Esophagus squamous epithelium (tissue), 5 donors: ENCODE results near the gene OPCML. TPM values are rescaled to one million over a fixed set of nuclear protein-coding genes. Genes with fewer than 3 reads are reported as not detected.

Experiments
- DNase-seq: peaks from one replicate; lab custom pipeline; 2025; lab: John Stamatoyannopoulos, UW
- H3K27ac ChIP-seq, 4 donors: fragments of 200-600 bp; sonication (generic); one replicate each; pipeline ENCODE4 v1.5.1; 2016 to 2019; ENCODE audit warnings: mild to moderate bottlenecking in 1 of 4
- H3K27me3 ChIP-seq, 4 donors: fragments of 200-600 bp; sonication (generic); 1 replicate in 3 of 4; 2 replicates in 1 of 4; pipeline versions ENCODE4 v1.5.1 to v1.6.0; 2017 to 2021; ENCODE audit warnings: antibody characterized with exemption in 1 of 4
- H3K36me3 ChIP-seq, 3 donors: fragments of 200-600 bp; sonication (generic); one replicate each; pipeline ENCODE4 v1.5.1; 2016 to 2019
- H3K4me1 ChIP-seq, 3 donors: fragments of 200-600 bp; sonication (generic); one replicate each; pipeline ENCODE4 v1.5.1; 2017 to 2019
- H3K4me3 ChIP-seq, 4 donors: fragments of 200-600 bp; sonication (generic); 1 replicate in 3 of 4; 2 replicates in 1 of 4; pipeline ENCODE4 v1.5.1; 2016 to 2019; ENCODE audit warnings: mild to moderate bottlenecking in 2 of 4, moderate library complexity in 1 of 4
- H3K9me3 ChIP-seq, 3 donors: fragments of 200-600 bp; sonication (generic); one replicate each; pipeline ENCODE4 v1.5.1; 2016 to 2019
- CTCF ChIP-seq, 6 experiments: fragments of 450-650 bp in 4 of 6; fragments of 200-600 bp in 2 of 6; sonication (generic) in 2 of 6; IDR thresholded peaks; one replicate each; pipeline ENCODE4 v1.5.1; 2016 to 2019; ENCODE audit warnings: antibody characterized with exemption in 6 of 6, mild to moderate bottlenecking in 4 of 6, moderate library complexity in 4 of 6
- POLR2A ChIP-seq, 4 donors: fragments of 450-650 bp; IDR thresholded peaks; one replicate each; pipeline ENCODE4 v1.6.1; 2017; ENCODE audit warnings: antibody characterized with exemption in 4 of 4, mild to moderate bottlenecking in 4 of 4, moderate library complexity in 3 of 4
- WGBS, 2 donors: methylation state at CpG; one replicate each; pipeline ENCODE4 v1.1.5; 2018; 5-methylcytosine and 5-hydroxymethylcytosine counted together
- intact Hi-C: fragments of 100-400 bp; cut with DNase I; formaldehyde crosslinking; loops from one replicate; pipeline ENCODE4 v1.15.0; 2022
- total RNA-seq, 4 donors: library from RNA; depleted of rRNA; stranded (reverse); fragments of >200 nt; gene quantifications; one replicate each; pipeline ENCODE4 v1.1.0, GENCODE V29; 2016
- donor health status: DM: yes; HTN: yes; CAD: no.

Gene OPCML
- total RNA-seq, 4 donors from 2014 or later, result under 0.01 TPM; not detected in 3

GRCh38 chr11:132486060-132486459, 1046.2 kb downstream of the OPCML start:
- no peaks in the 10 kb centered on the region for H3K4me1 ChIP-seq
- peaks cover 0 to 28% (median 4%) of the 10 kb centered on the region in 3 donors for H3K9me3 ChIP-seq
- H3K27me3 ChIP-seq, result no peaks in the 10 kb centered on the region
- no peak for DNase-seq
- H3K36me3 ChIP-seq, result no peaks in the 10 kb centered on the region
- 60 to 92% methylated on average over 1 of the region's 1 CpG for WGBS, 2 donors
- TF ChIP-seq CTCF (IDR thresholded peaks at IDR 0.05) (no peak), POLR2A (IDR thresholded peaks at IDR 0.05) (no peak)
- intact Hi-C loops, result no loop called here
- no peak overlapping the region for H3K4me3 ChIP-seq
- no peak overlapping the region for H3K27ac ChIP-seq

DNA sequence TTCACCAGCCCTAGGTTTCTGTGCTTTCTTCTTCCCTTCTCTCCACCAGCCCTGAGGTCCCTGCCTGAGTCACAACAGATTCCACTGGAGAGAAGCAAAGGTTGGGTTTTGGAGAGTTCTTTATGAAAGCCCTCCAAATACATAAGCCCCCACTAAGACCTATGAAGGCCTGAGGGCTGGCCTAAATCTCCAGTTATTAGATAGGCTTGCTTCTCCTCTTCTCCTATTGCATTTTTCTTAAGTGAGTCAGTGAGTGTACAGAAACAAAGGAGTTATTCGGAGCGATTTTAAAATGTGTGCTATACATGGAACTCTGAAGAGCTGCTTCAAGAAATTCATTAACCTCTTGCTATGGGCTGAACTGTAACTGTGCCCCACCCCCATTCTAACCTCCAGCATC, 1057.3 kb downstream of the OPCML start:
- Histone ChIP-seq H3K27ac (no peak overlapping the region), H3K4me1 (no peaks in the 10 kb centered on the region), H3K36me3 (no peaks in the 10 kb centered on the region), H3K27me3 (no peaks in the 10 kb centered on the region), H3K4me3 (no peak overlapping the region), H3K9me3 (no peaks in the 10 kb centered on the region)
- DNase-seq, result no peak
- intact Hi-C loops, result no loop called here
- 71 to 78% methylated on average over 2 of the region's 2 CpGs for WGBS, 2 donors
- TF ChIP-seq CTCF (IDR thresholded peaks at IDR 0.05), result no peak

DNA sequence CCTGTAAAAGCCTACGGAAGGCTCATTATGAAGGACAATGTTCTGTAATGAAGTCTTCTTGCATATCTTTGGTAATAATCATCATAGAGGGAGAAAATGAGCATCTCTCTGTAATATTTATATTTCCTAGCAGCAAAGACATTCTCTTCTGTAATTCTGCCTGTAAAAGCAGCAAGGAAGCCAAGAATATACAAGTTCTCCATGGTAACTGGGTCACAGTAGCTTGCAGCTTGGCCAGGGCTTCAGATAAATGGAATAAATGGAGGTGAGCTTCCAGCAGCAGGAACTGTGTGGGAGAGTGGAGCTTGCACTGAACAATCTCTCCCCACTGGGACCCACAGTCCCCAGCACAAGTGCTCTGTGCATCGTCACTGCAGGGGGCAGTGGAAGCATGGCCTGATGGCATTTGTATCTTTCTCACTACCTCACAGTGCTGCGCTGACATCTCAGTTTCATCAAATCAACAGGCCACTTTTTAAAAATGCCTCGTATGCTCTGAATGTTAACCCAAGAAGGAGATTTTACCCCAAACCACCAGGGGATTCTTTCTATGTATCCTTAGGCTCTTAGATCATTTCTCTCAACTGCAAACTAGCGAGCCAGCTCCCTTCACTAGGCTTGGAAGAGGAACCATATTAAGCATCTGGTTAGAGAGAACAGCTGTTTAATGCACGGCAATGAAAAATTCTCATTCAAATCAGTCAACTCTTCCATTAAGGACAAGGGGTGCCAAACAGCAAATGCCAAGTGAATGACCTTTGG, 1059.7 kb downstream of the OPCML start:
- no peak overlapping the region for H3K27ac ChIP-seq
- H3K36me3 ChIP-seq, result no peaks in the 10 kb centered on the region
- WGBS, 2 donors, result 51 to 60% methylated on average over 2 to 5 of the region's 6 CpGs
- no peak for DNase-seq
- TF ChIP-seq CTCF (IDR thresholded peaks at IDR 0.05) (no peak), POLR2A (IDR thresholded peaks at IDR 0.05) (no peak)
- H3K4me3 ChIP-seq, result no peak overlapping the region
- intact Hi-C loops, result no loop called here
- no peaks in the 10 kb centered on the region for H3K27me3 ChIP-seq
- no peaks in the 10 kb centered on the region for H3K4me1 ChIP-seq
- no peaks in the 10 kb centered on the region for H3K9me3 ChIP-seq

DNA sequence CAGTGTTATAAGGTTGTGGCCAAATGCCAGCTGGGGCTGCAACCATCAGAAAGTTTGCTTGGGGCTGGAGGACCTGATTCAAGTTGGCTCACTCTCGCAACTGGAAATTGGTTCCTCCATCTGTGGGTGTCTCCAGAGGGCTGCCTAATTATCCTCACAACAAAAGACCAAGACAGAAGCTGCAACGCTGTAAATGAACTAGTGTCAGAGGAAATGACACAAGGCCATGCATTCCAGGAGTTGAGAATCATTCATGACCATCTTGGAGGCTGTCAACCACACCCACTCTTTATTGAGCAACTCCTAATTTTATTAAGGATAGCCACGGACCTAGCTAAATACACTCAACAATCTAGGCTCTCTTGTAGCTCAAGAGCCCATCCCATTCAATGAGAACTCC, 1060.8 kb downstream of the OPCML start:
- no peak overlapping the region for H3K27ac ChIP-seq
- no peak for DNase-seq
- no peaks in the 10 kb centered on the region for H3K27me3 ChIP-seq
- no peaks in the 10 kb centered on the region for H3K36me3 ChIP-seq
- no peaks in the 10 kb centered on the region for H3K9me3 ChIP-seq
- H3K4me3 ChIP-seq, result no peak overlapping the region
- intact Hi-C loops, result no loop called here
- TF ChIP-seq CTCF (IDR thresholded peaks at IDR 0.05) (no peak), POLR2A (IDR thresholded peaks at IDR 0.05) (no peak)
- H3K4me1 ChIP-seq, result no peaks in the 10 kb centered on the region
- WGBS, 2 donors, result 34 to 67% methylated on average over 1 to 2 of the region's 3 CpGs

DNA sequence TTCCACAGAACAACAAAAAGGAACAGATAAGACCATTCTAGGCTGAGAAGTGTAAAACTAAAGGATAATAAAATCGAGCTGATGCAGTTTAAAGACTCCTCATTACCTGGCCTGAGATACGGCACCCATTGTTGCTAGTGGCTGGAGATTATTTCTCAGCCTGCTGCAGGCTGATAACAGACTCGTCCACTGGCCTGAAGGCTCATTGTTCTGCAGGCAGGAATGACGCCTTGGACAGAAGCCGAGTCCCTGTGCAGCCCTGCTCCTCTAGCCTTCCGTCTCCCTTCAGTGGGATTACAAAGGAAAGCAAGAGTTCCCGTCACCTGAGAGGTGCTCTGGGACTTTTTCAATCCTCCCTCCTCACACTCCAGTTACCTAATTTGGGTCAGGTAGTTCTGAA, 1065.3 kb downstream of the OPCML start:
- Histone ChIP-seq H3K4me1 (no peaks in the 10 kb centered on the region), H3K27ac (no peak overlapping the region), H3K27me3 (no peaks in the 10 kb centered on the region), H3K9me3 (no peaks in the 10 kb centered on the region), H3K36me3 (no peaks in the 10 kb centered on the region), H3K4me3 (no peak overlapping the region)
- intact Hi-C loops, result no loop called here
- 41 to 52% methylated on average over 7 of the region's 7 CpGs for WGBS, 2 donors
- DNase-seq, result no peak
- TF ChIP-seq POLR2A (IDR thresholded peaks at IDR 0.05) (no peak), CTCF (IDR thresholded peaks at IDR 0.05) (no peak)
